Stimulated activated CD4-positive, alpha-beta T cell treated with anti-CD3 and anti-CD28 coated beads, Interleukin-2, amount 100 ng/mL, for 48 hours (primary cell): ENCODE measurements around the gene SEMA4D.
"Not testable (repeated sequence)": the region's sequence is repeated elsewhere in the genome, so short reads cannot be mapped to it uniquely, and the experiment has no call there.

Experiments
- DNase-seq, 2 donors: peaks; one replicate each; pipeline ENCODE4 v3.0.0-alpha.2; 2020

SEMA4D gene

DNA sequence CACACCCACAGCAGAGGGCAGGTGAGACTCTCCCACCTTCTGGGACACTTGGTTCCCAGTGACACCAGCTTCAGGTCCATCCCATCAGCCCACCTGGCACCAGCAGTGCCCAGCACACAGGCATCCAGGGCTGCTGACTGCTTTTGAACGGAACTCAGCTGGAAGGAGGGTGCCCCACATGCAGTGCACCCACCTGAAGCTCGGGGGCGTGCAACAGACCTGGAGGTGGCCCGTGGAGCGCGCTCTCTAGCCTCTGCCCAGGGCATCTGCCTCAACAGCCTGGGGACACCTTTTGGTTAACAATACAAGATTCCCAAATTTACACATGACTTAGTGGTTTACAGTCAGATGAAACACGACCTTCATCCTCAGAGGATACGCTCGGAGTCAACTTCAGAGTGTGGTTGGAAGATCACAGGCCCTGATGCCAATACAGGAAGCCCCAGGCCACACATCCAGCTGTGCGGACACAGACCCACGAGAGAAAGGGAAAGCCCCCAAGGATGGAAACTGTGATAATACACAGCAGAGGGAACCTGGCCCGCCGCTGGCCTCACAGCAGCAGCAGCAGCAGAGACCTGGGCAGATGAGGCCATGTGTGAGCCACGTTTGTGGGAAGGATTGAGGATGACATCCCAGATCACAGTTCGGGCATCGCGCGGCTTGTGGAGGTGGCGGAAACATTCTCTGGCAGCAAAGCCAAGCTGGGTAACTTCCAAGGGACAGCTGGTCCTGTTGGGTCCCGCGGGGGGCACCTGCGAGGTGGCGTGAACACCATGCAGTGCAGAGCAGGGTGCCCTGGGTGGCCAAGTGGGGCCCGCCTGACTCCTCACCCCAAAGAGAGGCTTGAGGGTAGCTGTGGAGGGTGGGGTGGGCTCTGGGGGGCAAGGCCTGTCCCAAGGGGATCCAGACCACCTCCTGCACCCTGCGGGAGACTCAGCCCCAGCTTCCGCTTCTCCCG is 115.6 kb downstream of the SEMA4D start:
- peak in 1 of 2 donors; percentile 20 for DNase-seq

DNA sequence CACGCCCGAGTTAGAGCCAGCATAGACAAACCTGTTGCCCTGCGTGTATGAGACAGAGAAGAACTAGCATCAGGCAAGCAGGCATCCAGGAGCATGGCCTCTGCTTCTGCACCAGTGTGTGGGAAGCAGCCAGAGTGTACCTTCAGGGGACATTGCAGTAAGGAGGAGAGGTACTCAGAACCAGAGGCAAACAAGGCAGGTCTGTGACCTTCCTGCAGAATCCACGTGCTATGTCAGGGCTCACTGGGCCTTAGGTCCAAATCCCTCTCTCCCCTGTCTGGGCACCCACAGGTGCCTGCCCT is 116.7 kb downstream of the SEMA4D start:
- DNase-seq, result no peak

DNA sequence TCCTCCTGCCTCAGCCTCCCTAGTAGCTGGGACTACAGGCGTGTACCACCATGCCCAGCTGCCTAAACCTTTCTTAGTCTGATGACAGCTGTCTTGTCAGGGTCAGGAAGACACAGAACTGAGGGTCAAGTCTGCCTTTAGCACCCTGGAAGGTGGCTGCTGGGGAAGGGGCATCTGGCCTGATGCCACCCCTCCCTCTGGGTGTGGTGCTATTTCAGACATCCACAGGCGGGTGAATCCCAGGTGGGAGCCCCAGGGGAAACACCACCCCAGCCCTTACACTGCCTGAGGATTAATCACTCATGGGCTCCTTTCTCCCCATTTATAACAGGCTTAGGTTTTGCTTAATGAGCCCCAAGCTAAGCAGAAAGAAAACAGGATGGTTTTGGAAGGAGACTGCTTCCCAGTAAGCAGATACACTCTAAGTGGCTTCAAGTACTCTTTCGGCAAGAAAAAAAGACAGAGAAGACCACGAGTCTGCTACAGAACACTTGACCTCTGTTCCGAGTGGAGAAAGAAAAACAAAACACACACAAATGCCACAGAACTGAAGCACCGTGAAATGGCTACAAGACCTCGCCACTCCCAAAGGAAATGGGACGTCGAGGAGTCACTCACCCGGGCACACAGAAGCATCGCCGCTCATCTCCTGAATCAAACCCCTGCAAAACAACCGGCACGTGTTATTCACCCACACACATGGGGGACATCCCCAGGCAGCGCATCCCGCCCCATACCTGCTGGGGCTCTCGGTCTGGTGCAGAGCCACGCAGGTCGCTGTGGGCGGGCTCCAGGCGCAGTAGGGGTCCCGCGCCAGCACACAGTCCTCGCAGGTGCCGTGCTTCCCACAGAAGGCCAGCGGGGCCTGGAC is 117.2 kb downstream of the SEMA4D start:
- no peak for DNase-seq

DNA sequence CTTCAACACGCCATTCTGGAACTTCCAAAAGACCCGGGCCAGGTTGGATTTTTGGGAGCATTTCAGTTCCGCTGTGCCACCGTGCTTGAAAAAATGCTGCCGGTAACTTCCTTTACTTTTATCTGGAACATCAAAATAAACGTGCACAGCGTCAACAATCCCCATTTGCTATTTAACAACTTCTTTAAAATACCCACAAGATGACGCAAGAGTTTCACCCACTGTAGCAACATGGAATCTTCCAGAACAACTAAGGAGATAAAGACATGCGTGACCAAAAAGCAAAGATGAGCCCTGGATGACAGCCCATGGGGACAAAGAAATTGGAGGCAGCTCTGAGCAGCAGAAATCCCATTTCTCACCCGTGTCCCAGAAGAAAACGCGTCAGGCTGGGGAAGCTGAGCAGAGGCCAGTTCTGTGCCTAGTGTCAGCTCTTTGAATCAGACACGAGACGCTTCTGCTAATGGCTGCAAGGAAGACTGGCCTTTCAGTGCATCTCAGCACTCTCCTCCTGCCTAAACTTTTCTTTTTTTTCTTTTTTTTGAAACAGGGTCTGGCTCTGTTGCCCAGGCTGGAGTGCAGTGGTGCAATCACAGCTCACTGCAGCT is 118.3 kb downstream of the SEMA4D start:
- no peak for DNase-seq

DNA sequence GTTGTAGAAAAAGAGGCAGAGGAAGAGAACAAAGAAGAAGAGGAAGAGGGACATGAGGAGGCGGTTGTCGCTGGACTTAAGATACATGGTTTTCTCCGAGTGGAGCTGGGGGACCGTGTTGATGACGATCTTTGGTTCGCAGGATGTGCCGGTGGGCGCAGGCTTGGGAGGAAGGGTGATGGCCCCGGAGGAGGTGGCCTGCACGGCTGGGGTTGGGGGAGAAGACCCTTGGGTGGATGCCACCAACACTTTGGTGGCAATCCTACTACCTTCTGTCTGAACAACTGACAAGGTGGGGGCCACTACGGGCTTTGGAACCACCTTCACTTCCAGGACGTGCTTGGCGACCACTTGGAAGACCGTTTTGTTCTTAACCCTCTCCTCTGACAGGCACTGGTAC is 118.9 kb downstream of the SEMA4D start:
- no peak for DNase-seq

- DNase-seq, result no peak
Measured at GRCh38 chr9:89378541-89378940, 119.4 kb downstream of the SEMA4D start.

GRCh38 chr9:89377411-89377810 is 120.5 kb downstream of the SEMA4D start:
- no peak for DNase-seq

- DNase-seq, result no peak
Measured at GRCh38 chr9:89376741-89377351, 121.1 kb downstream of the SEMA4D start.

GRCh38 chr9:89376286-89376685 is 121.6 kb downstream of the SEMA4D start:
- DNase-seq, result no peak

GRCh38 chr9:89375191-89375760 is 122.6 kb downstream of the SEMA4D start:
- no peak for DNase-seq

GRCh38 chr9:89374176-89374575 is 123.7 kb downstream of the SEMA4D start:
- DNase-seq, result no peak

DNA sequence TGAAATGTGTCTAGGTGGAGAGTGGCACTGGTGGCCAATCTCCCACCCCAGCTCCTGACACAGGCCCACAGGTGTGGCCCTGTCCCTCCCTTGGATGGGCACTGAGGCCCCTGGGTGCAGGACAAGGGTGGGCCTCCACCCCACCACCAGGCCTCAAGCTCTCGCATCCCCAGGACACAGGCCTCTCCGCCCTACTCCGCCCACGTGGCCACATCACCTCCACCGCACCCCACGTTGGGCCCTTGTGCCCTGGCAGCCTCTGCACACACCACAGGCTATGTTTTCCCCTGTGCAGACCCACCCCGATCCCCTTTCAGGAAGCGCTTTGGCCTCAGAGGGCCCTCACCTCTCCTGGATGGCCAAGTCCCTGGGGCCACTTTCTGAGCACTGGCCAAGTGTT is 124.9 kb downstream of the SEMA4D start:
- no peak for DNase-seq

GRCh38 chr9:89372230-89372816 is 125.6 kb downstream of the SEMA4D start:
- no peak for DNase-seq

DNA sequence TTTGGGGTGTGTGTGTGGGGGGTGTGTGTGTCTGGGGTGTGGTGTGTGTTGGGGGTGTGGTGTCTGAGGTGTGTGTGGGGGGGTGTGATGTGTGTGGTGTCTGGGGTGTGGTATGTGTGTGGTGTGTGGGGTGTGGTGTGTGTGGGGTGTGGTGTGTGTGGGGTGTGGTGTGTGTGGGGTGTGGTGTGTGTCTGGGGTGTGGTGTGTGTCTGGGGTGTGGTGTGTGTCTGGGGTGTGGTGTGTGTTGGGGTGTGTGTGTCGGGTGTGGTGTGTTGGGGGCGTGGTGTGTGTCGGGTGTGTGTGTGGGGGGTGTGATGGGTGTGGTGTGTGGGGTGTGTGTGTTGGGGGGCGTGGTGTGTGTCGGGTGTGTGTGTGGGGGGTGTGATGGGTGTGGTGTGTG is 126.1 kb downstream of the SEMA4D start:
- DNase-seq, result not testable (repeated sequence)

- no peak for DNase-seq
Measured at GRCh38 chr9:89370593-89370992, 127.3 kb downstream of the SEMA4D start.

- DNase-seq, result no peak
Measured at GRCh38 chr9:89368978-89369377, 128.9 kb downstream of the SEMA4D start.

DNA sequence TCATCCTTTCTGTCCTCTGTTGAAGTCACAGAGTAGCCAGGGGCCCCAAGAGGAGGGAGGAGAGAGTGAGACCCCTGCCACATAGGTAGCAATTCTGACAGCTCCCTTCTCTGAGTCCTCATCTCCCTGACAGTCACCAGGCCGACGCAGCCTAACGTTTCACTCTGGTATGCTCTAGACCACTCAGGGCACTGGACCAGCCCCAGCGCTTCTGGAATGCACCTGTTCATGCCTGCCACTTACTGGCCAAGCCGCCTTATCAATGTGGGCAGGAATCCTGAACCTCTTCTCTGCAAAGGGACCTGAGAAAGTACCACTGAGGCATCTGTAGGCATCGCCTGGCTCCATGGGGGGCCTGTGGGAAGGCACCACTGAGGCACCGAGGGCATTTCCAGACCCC is 129.4 kb downstream of the SEMA4D start:
- DNase-seq, result no peak

DNA sequence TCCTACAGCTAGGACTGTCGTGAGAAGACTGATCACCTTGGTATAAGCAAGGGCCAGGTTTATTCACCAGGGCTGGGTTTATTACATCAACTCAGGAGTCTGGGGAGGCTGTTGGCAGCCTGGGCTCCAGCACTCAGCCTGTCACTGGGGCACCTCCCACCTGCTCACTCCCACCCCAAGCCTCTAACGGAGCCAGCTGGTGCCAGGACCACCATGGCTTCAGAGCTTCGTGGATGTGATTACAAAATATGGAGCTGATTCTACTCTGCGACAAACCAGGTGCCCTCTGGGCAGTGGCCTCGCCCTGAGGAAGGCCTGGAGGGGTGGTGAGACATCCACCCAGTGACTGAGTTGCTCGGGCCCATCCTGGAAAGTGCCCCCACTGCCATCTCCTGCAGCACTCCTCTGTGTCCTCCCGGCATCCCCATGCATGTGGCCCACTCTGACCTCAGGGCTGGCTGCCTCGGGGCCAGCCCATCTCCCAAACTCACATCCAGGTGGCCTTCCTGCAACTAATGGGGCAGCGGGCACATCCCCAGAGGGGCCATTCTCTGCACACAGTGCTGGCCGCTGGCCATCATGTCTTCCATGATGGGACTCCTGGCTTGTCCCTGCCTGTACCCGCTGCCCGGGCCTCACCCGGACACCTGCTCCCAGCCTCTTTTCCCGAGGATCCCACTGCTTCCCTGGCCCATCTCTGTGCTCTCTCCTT is 130.0 kb downstream of the SEMA4D start:
- no peak for DNase-seq

DNA sequence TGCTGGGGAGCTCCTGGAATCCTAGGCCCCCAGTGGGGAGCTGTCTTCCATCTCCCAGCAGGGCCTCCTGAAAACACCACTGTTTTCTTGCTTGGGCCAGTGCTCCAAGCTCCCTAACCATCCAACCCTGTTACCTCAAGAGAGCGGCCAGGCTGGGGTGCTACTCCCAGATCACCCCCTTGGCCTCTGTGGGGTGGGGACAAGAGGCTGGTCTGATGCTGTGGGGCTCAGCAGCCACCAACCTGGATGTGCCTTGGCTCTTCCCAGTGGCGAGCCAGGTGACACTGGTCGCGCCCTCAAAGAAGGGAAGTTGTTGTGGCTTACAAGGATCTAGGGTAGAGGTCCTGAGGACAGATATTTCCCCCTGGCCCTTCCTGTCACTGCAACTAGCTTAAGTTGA is 130.6 kb downstream of the SEMA4D start:
- DNase-seq, result no peak

DNA sequence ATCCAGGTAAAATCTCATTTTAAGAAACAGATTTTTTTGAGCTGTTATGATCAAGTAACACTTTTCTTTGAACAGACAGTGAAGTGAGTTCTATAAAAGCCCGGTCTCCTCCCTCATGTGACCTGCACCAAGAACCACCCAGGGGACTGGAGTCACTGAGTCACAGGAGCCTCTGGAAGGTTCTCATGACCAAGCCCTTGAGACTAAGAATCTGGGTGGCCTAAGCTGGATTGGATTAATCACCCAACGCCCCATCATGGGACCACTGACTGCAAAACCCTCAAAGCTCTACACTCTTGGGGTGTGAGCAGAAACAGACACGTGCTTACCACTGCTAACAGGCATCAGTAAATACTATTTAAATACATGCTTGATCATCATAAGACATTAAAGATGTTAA is 131.2 kb downstream of the SEMA4D start:
- DNase-seq, result no peak

DNA sequence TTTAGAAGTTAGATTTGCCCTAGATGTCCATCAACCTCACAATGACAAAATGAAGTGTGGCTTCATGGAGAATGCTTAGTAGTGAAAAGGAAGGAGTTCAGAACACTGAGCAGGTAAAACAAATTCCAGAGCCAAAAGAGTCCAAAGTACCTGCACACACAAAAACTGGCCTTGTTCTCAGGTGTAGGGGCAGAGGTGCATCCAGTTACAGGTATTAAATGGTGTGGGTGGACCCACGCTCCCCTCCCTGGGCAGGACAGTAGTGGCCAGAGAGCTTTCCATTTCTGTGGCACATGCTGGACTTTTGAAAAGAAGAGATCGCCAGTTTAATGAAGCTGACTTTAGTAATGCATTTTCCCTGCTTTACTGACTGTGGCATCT is 132.4 kb downstream of the SEMA4D start:
- no peak for DNase-seq
